ENCODE measurements around the gene ERC2. TPM values are rescaled to one million over a fixed set of nuclear protein-coding genes. Genes with fewer than 3 reads are reported as not detected.

Gene ERC2
- total RNA-seq, 1 donor from 2014 or later = 0.65 TPM

GRCh38 chr3:55812394-55813013 lies 655.8 kb downstream of the ERC2 start:
- TF ChIP-seq, protein P1, sequence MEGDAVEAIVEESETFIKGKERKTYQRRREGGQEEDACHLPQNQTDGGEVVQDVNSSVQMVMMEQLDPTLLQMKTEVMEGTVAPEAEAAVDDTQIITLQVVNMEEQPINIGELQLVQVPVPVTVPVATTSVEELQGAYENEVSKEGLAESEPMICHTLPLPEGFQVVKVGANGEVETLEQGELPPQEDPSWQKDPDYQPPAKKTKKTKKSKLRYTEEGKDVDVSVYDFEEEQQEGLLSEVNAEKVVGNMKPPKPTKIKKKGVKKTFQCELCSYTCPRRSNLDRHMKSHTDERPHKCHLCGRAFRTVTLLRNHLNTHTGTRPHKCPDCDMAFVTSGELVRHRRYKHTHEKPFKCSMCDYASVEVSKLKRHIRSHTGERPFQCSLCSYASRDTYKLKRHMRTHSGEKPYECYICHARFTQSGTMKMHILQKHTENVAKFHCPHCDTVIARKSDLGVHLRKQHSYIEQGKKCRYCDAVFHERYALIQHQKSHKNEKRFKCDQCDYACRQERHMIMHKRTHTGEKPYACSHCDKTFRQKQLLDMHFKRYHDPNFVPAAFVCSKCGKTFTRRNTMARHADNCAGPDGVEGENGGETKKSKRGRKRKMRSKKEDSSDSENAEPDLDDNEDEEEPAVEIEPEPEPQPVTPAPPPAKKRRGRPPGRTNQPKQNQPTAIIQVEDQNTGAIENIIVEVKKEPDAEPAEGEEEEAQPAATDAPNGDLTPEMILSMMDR (IDR thresholded peaks at IDR 0.05) = no peak

DNA sequence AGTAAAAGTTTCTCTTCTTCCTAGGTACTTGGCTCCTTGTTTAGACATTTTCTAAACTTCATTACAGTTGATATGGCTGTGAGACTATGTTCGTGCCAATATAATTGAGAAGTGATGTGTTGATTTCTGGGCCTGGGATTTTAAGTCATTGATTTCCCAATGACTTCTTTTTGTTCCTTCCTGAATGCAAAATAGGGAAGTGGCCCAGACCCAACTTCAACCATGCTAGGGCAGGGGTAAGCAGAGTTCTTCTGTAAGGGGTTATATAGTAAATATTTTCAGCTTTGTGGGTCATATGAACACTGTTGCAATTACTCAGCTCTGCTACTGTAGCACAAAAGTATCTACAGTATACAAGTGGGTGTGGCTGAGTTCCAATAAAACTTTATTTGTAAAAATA lies 661.1 kb downstream of the ERC2 start:
- no peaks in the 10 kb centered on the region for H3K9me3 Mint-ChIP-seq (ENCODE audit: low read depth)
- H3K27me3 Mint-ChIP-seq (ENCODE audit: low read depth) = no peaks in the 10 kb centered on the region
- DNase-seq (ENCODE audit: low spot score) = no peak
- no peak overlapping the region for H3K4me3 Mint-ChIP-seq (ENCODE audit: unreplicated experiment)
- no peaks in the 10 kb centered on the region for H3K4me1 Mint-ChIP-seq (ENCODE audit: low read depth)
- TF ChIP-seq, protein P1 (IDR thresholded peaks at IDR 0.05) = no peak
- no peaks in the 10 kb centered on the region for H3K36me3 Mint-ChIP-seq (ENCODE audit: low read depth)
- H3K27ac Mint-ChIP-seq (ENCODE audit: unreplicated experiment) = no peak overlapping the region

More at GRCh38 chr3:55812394-55813013, 655.8 kb downstream of the ERC2 start:
- H3K4me1 Mint-ChIP-seq (ENCODE audit: low read depth) = no peaks in the 10 kb centered on the region
- H3K36me3 Mint-ChIP-seq (ENCODE audit: low read depth) = no peaks in the 10 kb centered on the region
- DNase-seq (ENCODE audit: low spot score) = no peak
- no peak overlapping the region for H3K4me3 Mint-ChIP-seq (ENCODE audit: unreplicated experiment)
- no peaks in the 10 kb centered on the region for H3K27me3 Mint-ChIP-seq (ENCODE audit: low read depth)
- no peaks in the 10 kb centered on the region for H3K9me3 Mint-ChIP-seq (ENCODE audit: low read depth)
- H3K27ac Mint-ChIP-seq (ENCODE audit: unreplicated experiment) = no peak overlapping the region

DNA sequence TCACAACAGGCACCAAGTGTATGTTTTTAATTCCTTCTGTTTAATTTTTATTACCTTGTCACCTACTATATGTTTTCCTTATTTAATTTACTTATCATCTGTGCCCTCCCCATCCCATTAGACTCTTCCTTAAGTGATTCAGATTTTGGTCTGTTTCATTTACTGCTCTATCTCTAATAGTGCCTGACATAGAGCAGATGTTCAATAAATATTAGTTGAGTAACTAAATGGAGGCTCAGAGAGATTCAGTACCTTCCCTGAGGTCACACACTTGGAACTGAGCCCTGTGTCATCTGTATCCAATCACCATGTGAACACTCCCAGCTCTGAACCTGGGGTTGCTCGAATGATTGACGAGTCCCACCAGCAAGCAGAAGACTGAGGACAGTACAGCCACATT lies 663.1 kb downstream of the ERC2 start:
- TF ChIP-seq, protein P1 (IDR thresholded peaks at IDR 0.05) = no peak
- Mint-ChIP-seq H3K4me3 (ENCODE audit: unreplicated experiment) (no peak overlapping the region), H3K27ac (ENCODE audit: unreplicated experiment) (no peak overlapping the region), H3K36me3 (ENCODE audit: low read depth) (no peaks in the 10 kb centered on the region), H3K9me3 (ENCODE audit: low read depth) (no peaks in the 10 kb centered on the region), H3K27me3 (ENCODE audit: low read depth) (no peaks in the 10 kb centered on the region), H3K4me1 (ENCODE audit: low read depth) (no peaks in the 10 kb centered on the region)
- DNase-seq (ENCODE audit: low spot score) = no peak

DNA sequence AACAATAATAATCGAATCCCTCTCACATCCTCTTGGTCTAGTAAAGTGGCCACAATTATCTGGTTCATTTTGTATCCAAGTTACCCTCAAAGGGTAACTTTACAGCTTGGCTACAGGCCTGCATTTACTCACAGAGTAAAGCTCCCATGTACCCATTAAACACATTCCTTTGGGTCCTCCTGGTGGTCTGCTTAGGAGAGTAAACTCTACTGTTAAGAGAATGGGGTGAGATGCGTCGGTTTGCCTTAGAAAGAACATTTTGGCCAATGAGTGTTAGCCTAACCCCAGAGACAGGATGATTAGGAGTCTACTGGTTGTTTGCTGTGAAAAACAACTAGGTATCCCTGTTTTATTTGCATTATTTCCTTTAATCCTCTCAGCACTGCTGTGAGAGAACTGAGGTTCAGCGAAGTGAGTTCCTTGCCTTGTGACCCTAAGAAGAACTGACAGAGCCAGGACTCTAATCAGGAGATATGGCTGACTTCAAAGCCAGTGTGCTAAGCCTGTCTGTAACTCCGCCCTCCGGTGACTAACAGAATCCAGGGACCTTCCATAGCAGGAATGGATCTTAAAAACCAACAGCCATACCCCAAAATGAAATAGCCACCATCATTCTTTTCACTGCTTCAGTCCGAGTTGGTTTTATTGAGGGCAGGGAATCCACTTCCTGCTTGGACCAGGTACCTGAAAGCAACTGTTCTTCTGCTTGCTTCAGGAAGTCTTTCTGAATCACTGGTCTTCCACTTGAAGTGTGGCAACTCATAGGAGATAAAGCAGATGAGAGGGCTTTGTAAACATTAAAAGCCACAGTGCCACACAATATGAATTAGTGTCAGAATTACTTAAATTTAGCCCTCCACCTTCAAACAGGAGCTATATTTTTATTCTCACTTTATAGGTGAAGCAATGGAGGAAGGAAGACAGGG lies 663.8 kb downstream of the ERC2 start:
- no peaks in the 10 kb centered on the region for H3K4me1 Mint-ChIP-seq (ENCODE audit: low read depth)
- TF ChIP-seq, protein P1 (IDR thresholded peaks at IDR 0.05) = no peak
- no peaks in the 10 kb centered on the region for H3K36me3 Mint-ChIP-seq (ENCODE audit: low read depth)
- H3K9me3 Mint-ChIP-seq (ENCODE audit: low read depth) = peaks cover 3% of the 10 kb centered on the region
- H3K27ac Mint-ChIP-seq (ENCODE audit: unreplicated experiment) = no peak overlapping the region
- DNase-seq (ENCODE audit: low spot score) = no peak
- H3K4me3 Mint-ChIP-seq (ENCODE audit: unreplicated experiment) = no peak overlapping the region
- H3K27me3 Mint-ChIP-seq (ENCODE audit: low read depth) = no peaks in the 10 kb centered on the region

DNA sequence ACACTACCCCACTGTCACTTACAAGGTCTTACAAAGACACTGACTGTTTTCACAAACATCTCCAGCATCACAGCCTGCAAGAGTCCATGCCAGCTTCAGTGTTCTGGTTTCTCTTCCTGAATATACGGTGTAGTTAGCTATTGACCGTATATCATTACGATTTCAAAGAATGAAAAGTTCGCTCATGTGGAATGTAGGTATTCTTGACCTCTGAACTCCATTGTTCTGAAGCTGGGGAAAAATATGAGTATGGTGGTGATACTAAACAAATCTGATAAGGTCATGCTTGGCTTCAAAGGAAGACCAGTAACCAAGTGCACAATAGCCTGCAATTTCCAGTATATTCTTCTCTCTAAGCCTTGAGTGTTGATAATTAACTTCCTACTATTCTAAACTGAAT lies 665.5 kb downstream of the ERC2 start:
- Mint-ChIP-seq H3K9me3 (ENCODE audit: low read depth) (peaks cover 5% of the 10 kb centered on the region), H3K36me3 (ENCODE audit: low read depth) (peaks cover 1% of the 10 kb centered on the region), H3K27ac (ENCODE audit: unreplicated experiment) (no peak overlapping the region), H3K4me3 (ENCODE audit: unreplicated experiment) (no peak overlapping the region), H3K4me1 (ENCODE audit: low read depth) (no peaks in the 10 kb centered on the region), H3K27me3 (ENCODE audit: low read depth) (no peaks in the 10 kb centered on the region)
- TF ChIP-seq, protein P1 (IDR thresholded peaks at IDR 0.05) = no peak
- no peak for DNase-seq (ENCODE audit: low spot score)

All from chondrocyte (in vitro differentiated cells).